Stomach (tissue), 9 donors: ENCODE results near the gene BBS9. TPM values are rescaled to one million over a fixed set of nuclear protein-coding genes. Genes with fewer than 3 reads are reported as not detected.

ENCODE experiments used
- DNase-seq, 2 donors: peaks; one replicate each; pipeline versions ENCODE4 v3.0.0 to v3.0.0-alpha.2; 2013 to 2019
- H3K27ac ChIP-seq, 5 donors: fragments of 200-600 bp in 4 of 5; sonication (generic) in 4 of 5; one replicate each; pipeline ENCODE4 v1.5.1; 2013 to 2019; ENCODE audit warnings: mild to moderate bottlenecking in 1 of 5, moderate library complexity in 1 of 5
- H3K27me3 ChIP-seq, 3 donors: fragments of 200-600 bp; sonication (generic); one replicate each; pipeline ENCODE4 v1.5.1; 2017 to 2019; ENCODE audit warnings: mixed run types in 1 of 3
- H3K36me3 ChIP-seq, 4 donors: fragments of 200-600 bp; sonication (generic); 1 replicate in 3 of 4; 2 replicates in 1 of 4; pipeline ENCODE4 v1.5.1; 2016 to 2019
- H3K4me1 ChIP-seq, 4 donors: fragments of 200-600 bp; sonication (generic); one replicate each; pipeline ENCODE4 v1.5.1; 2016 to 2019
- H3K4me3 ChIP-seq, 4 donors: fragments of 200-600 bp; sonication (generic) in 3 of 4; one replicate each; pipeline ENCODE4 v1.5.1; 2016 to 2019; ENCODE audit warnings: mild to moderate bottlenecking in 1 of 4
- H3K9me3 ChIP-seq, 4 donors: fragments of 200-600 bp; sonication (generic); one replicate each; pipeline ENCODE4 v1.5.1; 2016 to 2019
- EP300 ChIP-seq: sonication (generic); formaldehyde crosslinking; IDR thresholded peaks from one replicate; pipeline ENCODE4 v1.6.1; 2017; ENCODE audit warnings: antibody characterized with exemption
- POLR2A ChIP-seq, 4 donors: fragments of 450-650 bp; IDR thresholded peaks; one replicate each; pipeline ENCODE4 v1.6.1; 2016; ENCODE audit warnings: antibody characterized with exemption in 4 of 4, control low read depth in 2 of 4, mild to moderate bottlenecking in 1 of 4, moderate library complexity in 1 of 4
- POLR2AphosphoS5 ChIP-seq, 3 donors: sonication (generic); formaldehyde crosslinking; IDR thresholded peaks; one replicate each; pipeline ENCODE4 v1.6.1; 2016; ENCODE audit warnings: antibody characterized with exemption in 3 of 3
- WGBS, 5 donors: extraction: QIAGEN DNeasy Blood & Tissue Kit in 3 of 5; methylation state at CpG; one replicate each; pipeline versions ENCODE4 v1.1.5 to v1.1.7; 2013 to 2018; 5-methylcytosine and 5-hydroxymethylcytosine counted together
- intact Hi-C: fragments of 100-400 bp; cut with DNase I; formaldehyde crosslinking; loops from one replicate; pipeline ENCODE4 v1.15.1; 2023; ENCODE audit warnings: low total_unique reads
- polyA plus RNA-seq, 3 donors: library from polyadenylated mRNA; stranded (reverse); fragments of 200-250 nt; gene quantifications; one replicate each; pipeline ENCODE4 v1.2.3, GENCODE V29; 2013
- total RNA-seq, 5 donors: library from RNA; depleted of rRNA; stranded (reverse); fragments of >200 nt; gene quantifications; one replicate each; pipeline versions ENCODE4 v1.1.0 to v1.2.3, GENCODE V29; 2014 to 2016
- TF ChIP-seq, protein P1 (sequence below), 7 experiments: fragments of 450-650 bp in 4 of 7; fragments of 200-600 bp in 3 of 7; sonication (generic) in 3 of 7; IDR thresholded peaks; one replicate each; pipeline ENCODE4 v1.5.1; 2016 to 2019; ENCODE audit warnings: antibody characterized with exemption in 7 of 7, control low read depth in 2 of 7, mild to moderate bottlenecking in 1 of 7
- donor health status: healthy with polysubstance abuse.
- donor health status: Bipolar disorder and iron deficiency.
- donor health status: healthy.

BBS9 gene
- total and polyA plus RNA-seq, 8 donors = 3.2 to 43.9 (median 5.9) TPM

DNA sequence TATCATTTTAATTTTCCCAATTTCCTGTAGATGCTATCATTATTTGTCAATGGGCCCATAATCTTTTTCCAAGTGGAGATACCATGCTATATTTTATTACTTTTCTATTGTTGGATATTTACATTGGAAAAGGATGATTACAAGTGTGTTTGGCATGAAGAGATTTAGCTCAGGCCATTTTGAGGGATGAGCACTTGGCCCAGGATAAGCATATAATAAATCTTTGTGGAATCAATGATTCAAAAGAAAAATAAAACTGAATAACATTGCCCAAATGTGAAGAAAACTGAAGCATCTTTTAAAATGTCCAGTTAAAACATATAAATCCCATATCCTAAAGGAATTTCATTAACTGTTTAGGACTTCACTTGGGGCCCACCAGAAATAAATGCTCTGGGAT lies 515.1 kb downstream of the BBS9 start:
- H3K27me3 ChIP-seq = no peaks in the 10 kb centered on the region
- H3K4me3 ChIP-seq = no peak overlapping the region
- no peak for DNase-seq
- intact Hi-C loops = no loop called here
- no peaks in the 10 kb centered on the region for H3K4me1 ChIP-seq
- peaks cover 0 to 10% (median 0%) of the 10 kb centered on the region in 4 donors for H3K36me3 ChIP-seq
- TF ChIP-seq, protein P1, sequence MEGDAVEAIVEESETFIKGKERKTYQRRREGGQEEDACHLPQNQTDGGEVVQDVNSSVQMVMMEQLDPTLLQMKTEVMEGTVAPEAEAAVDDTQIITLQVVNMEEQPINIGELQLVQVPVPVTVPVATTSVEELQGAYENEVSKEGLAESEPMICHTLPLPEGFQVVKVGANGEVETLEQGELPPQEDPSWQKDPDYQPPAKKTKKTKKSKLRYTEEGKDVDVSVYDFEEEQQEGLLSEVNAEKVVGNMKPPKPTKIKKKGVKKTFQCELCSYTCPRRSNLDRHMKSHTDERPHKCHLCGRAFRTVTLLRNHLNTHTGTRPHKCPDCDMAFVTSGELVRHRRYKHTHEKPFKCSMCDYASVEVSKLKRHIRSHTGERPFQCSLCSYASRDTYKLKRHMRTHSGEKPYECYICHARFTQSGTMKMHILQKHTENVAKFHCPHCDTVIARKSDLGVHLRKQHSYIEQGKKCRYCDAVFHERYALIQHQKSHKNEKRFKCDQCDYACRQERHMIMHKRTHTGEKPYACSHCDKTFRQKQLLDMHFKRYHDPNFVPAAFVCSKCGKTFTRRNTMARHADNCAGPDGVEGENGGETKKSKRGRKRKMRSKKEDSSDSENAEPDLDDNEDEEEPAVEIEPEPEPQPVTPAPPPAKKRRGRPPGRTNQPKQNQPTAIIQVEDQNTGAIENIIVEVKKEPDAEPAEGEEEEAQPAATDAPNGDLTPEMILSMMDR (IDR thresholded peaks at IDR 0.05) = no peak
- TF ChIP-seq EP300 (no peak), POLR2A (IDR thresholded peaks at IDR 0.05) (no peak), POLR2AphosphoS5 (IDR thresholded peaks at IDR 0.05) (no peak)
- no peak overlapping the region for H3K27ac ChIP-seq
- no peaks in the 10 kb centered on the region for H3K9me3 ChIP-seq

DNA sequence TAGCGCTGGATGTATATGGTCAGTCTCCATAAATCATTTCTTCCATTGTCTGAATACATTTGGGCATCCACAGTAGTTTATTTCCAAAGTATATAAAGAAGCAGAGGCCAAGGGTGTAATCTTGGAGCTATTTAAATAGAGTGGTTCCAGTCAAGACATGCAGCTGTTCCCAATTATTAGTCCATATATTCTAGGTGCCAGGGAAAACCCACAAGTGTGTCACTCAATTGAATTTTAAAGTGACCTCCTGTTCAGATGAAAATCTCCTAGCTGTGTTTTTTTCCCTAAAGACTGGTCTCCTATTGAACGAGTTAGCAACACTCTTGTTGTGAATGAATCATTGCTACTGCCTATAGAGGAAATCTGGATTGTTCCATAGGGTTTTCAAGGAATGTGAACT lies 515.7 kb downstream of the BBS9 start:
- Histone ChIP-seq H3K4me1 (no peaks in the 10 kb centered on the region), H3K4me3 (no peak overlapping the region)

DNA sequence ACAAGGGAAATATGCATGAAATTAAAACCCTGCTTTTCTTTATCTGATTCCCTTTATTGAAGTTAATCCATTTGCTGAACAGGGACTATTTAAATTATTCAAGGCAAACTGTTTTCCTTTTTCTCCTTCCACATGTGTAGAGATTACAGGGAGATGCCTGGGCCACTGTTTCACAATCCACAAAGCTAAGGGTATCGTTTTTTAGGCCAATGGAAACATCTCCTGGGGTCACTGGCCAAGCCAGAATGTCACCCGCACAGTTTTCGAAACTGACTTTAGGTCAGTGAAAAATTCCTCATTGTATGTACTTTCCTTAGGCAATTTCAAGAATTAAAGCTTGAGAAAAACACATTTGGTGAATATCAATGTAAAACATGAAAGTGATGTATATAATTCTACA lies 516.8 kb downstream of the BBS9 start:
- Histone ChIP-seq H3K27ac (no peak overlapping the region), H3K36me3 (peaks cover 0 to 5% (median 0%) of the 10 kb centered on the region in 4 donors), H3K4me3 (no peak overlapping the region), H3K27me3 (no peaks in the 10 kb centered on the region), H3K4me1 (no peaks in the 10 kb centered on the region), H3K9me3 (no peaks in the 10 kb centered on the region)
- DNase-seq = no peak
- intact Hi-C loops = no loop called here
- TF ChIP-seq POLR2AphosphoS5 (IDR thresholded peaks at IDR 0.05) (no peak), EP300 (no peak), POLR2A (IDR thresholded peaks at IDR 0.05) (no peak)
- TF ChIP-seq, protein P1 (IDR thresholded peaks at IDR 0.05) = no peak
- WGBS, 5 donors = 81 to 96% (median 88%) methylated on average over 3 of the region's 3 CpGs

More for the DNA sequence above, 515.7 kb downstream of the BBS9 start:
- no peak overlapping the region for H3K27ac ChIP-seq
- DNase-seq = no peak
- H3K27me3 ChIP-seq = no peaks in the 10 kb centered on the region
- H3K9me3 ChIP-seq = no peaks in the 10 kb centered on the region
- 81 to 90% (median 88%) methylated on average over 2 of the region's 2 CpGs for WGBS, 5 donors
- intact Hi-C loops = no loop called here
- TF ChIP-seq POLR2AphosphoS5 (IDR thresholded peaks at IDR 0.05) = no peak
- no peak for TF ChIP-seq EP300
- TF ChIP-seq, protein P1 (IDR thresholded peaks at IDR 0.05) = no peak
- no peak for TF ChIP-seq POLR2A (IDR thresholded peaks at IDR 0.05)
- peaks cover 0 to 10% (median 0%) of the 10 kb centered on the region in 4 donors for H3K36me3 ChIP-seq

DNA sequence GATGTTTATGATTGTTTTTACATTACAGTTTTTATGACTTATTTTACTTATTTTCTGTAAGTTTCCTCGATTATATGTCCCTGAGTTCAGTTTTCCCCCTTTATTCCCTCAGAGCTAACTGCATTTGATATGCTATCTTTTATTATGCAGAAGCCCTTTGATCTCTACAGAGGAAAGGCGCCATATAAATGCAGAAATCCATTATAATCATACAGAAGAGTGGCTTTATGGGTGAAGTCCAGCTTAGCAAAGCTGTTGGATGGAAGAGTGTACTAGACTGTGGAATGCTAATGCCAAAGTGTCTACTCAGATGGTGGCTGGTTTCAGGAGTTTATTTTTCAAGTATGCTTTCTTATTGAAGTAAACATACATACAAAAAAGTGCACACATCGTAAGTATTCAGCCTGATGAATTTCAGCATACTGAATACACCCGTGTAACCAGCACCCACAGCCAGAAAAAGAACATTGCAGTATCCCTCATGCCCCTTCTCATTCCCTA lies 517.6 kb downstream of the BBS9 start:
- Histone ChIP-seq H3K36me3 (peaks cover 0 to 5% (median 0%) of the 10 kb centered on the region in 4 donors), H3K27ac (no peak overlapping the region), H3K4me3 (no peak overlapping the region), H3K4me1 (peaks cover 0 to 2% (median 0%) of the 10 kb centered on the region in 4 donors), H3K9me3 (no peaks in the 10 kb centered on the region), H3K27me3 (no peaks in the 10 kb centered on the region)
- intact Hi-C loops = no loop called here
- TF ChIP-seq, protein P1 (IDR thresholded peaks at IDR 0.05) = no peak
- TF ChIP-seq POLR2A (IDR thresholded peaks at IDR 0.05) (no peak), EP300 (no peak), POLR2AphosphoS5 (IDR thresholded peaks at IDR 0.05) (no peak)
- 82 to 89% (median 88%) methylated on average over 4 of the region's 4 CpGs for WGBS, 5 donors
- no peak for DNase-seq
